RWPE2 (cell line): ENCODE results near the gene ADAMTS17.

ENCODE experiments used
- ATAC-seq: fragments of 200-7000 bp; cut with Tn5 transposase; 3 replicates; pipeline ENCODE4 v1.9.1; 2021; ENCODE audit warnings: low read depth
- DNase-seq: peaks from one replicate; pipeline ENCODE4 v3.0.0-alpha.2; 2020; ENCODE audit warnings: low spot score
- H3K27ac ChIP-seq: fragments of 450-650 bp; 2 replicates; pipeline ENCODE4 v1.5.1; 2017; ENCODE audit warnings: mild to moderate bottlenecking; ENCODE audit not compliant: poor library complexity, severe bottlenecking
- H3K27me3 ChIP-seq: fragments of 250-450 bp; sonication (Bioruptor Pico); 2 replicates; pipeline ENCODE4 v1.5.1; 2021; ENCODE audit warnings: mild to moderate bottlenecking, moderate library complexity; ENCODE audit not compliant: insufficient read depth, poor library complexity, severe bottlenecking
- H3K36me3 ChIP-seq: fragments of 250-450 bp; sonication (Bioruptor Pico); 2 replicates; pipeline ENCODE4 v1.5.1; 2020; ENCODE audit warnings: low read depth, mild to moderate bottlenecking, moderate library complexity
- H3K4me1 ChIP-seq: fragments of 250-450 bp; sonication (Bioruptor Pico); 2 replicates; pipeline ENCODE4 v1.5.1; 2021; ENCODE audit warnings: mild to moderate bottlenecking, moderate library complexity; ENCODE audit not compliant: insufficient read depth, poor library complexity, severe bottlenecking
- H3K4me3 ChIP-seq: fragments of 250-450 bp; sonication (Bioruptor Pico); 2 replicates; pipeline ENCODE4 v1.5.1; 2021; ENCODE audit warnings: mild to moderate bottlenecking, moderate library complexity; ENCODE audit not compliant: severe bottlenecking
- H3K9me3 ChIP-seq: fragments of 250-450 bp; sonication (Bioruptor Pico); 2 replicates; pipeline ENCODE4 v1.5.1; 2021; ENCODE audit warnings: mild to moderate bottlenecking, moderate library complexity; ENCODE audit not compliant: severe bottlenecking
- CTCF ChIP-seq: fragments of 450-650 bp; IDR thresholded peaks from one replicate; pipeline ENCODE4 v1.5.1; 2017; ENCODE audit warnings: mild to moderate bottlenecking, moderate library complexity; ENCODE audit not compliant: poor library complexity, severe bottlenecking

The ADAMTS17 gene

DNA sequence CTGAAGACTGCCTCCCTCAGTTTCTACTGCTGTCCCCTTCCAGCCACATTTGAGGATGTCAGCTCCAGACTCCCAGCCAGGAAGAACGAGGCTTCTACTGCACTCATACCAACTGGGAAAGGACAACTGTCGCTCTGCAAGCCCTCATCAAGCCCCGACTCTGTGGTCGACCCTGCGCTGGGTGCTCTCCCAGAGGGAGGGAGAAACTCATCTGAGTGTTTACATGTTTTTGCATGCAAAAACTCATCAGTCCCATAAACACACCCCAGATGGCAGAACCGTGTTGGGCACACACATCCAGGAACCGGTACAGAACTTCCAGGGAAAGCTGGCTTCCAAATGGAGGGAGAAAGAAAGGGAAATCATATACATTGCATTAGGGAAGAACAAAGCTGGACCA, 43.5 kb downstream of the ADAMTS17 start:
- H3K36me3 ChIP-seq: no peaks in the 10 kb centered on the region
- H3K4me1 ChIP-seq: no peaks in the 10 kb centered on the region
- H3K27ac ChIP-seq: no peak overlapping the region
- peaks cover 3% of the 10 kb centered on the region for H3K9me3 ChIP-seq
- no peak for ATAC-seq
- DNase-seq: no peak
- TF ChIP-seq CTCF: no peak
- H3K27me3 ChIP-seq: no peaks in the 10 kb centered on the region
- no peak overlapping the region for H3K4me3 ChIP-seq

GRCh38 chr15:100297812-100298211, 44.0 kb downstream of the ADAMTS17 start:
- no peaks in the 10 kb centered on the region for H3K4me1 ChIP-seq
- no peaks in the 10 kb centered on the region for H3K27me3 ChIP-seq
- no peak overlapping the region for H3K4me3 ChIP-seq
- H3K9me3 ChIP-seq: peaks cover 3% of the 10 kb centered on the region
- H3K36me3 ChIP-seq: no peaks in the 10 kb centered on the region
- H3K27ac ChIP-seq: no peak overlapping the region
- no peak for TF ChIP-seq CTCF
- DNase-seq: no peak
- ATAC-seq: no peak

GRCh38 chr15:100295939-100296565, 45.7 kb downstream of the ADAMTS17 start:
- Histone ChIP-seq H3K4me3 (no peak overlapping the region), H3K4me1 (peaks cover 4% of the 10 kb centered on the region), H3K27ac (no peak overlapping the region), H3K9me3 (peaks cover 2% of the 10 kb centered on the region), H3K27me3 (no peaks in the 10 kb centered on the region), H3K36me3 (no peaks in the 10 kb centered on the region)
- ATAC-seq (no peak), DNase-seq (no peak)
- no peak for TF ChIP-seq CTCF

GRCh38 chr15:100292010-100292409, 49.8 kb downstream of the ADAMTS17 start:
- Histone ChIP-seq H3K27ac (no peak overlapping the region), H3K9me3 (no peaks in the 10 kb centered on the region), H3K4me3 (no peak overlapping the region), H3K4me1 (peaks cover 7% of the 10 kb centered on the region), H3K36me3 (no peaks in the 10 kb centered on the region), H3K27me3 (no peaks in the 10 kb centered on the region)
- ATAC-seq: no peak
- TF ChIP-seq CTCF: no peak
- DNase-seq: no peak

DNA sequence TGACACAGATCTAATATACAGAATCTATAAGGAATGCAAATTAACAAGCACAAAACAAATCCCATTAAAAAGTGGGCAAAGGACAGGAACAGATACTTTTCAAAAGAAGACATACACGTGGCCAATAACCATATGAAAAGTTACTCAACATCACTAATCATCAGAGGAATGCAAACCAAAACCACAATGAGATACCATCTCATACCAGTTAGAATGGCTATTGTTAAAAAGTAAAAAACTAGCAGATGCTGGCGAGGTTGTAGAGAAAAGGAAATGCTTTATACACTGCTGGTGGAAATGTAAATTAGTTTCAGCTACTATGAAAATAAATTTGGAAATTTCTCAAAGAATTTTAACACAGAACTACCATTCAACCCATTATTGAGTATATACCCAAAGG, 50.7 kb downstream of the ADAMTS17 start:
- no peak overlapping the region for H3K4me3 ChIP-seq
- no peaks in the 10 kb centered on the region for H3K27me3 ChIP-seq
- peak overlapping the region; percentile 24 for H3K27ac ChIP-seq
- H3K9me3 ChIP-seq: no peaks in the 10 kb centered on the region
- ATAC-seq: peak; percentile 97
- DNase-seq: no peak
- no peaks in the 10 kb centered on the region for H3K36me3 ChIP-seq
- peaks cover 7% of the 10 kb centered on the region for H3K4me1 ChIP-seq
- TF ChIP-seq CTCF: no peak
